NCI-H146 treated with DMSO at 0.1 percent for 48 hours (cell line): ENCODE results near the gene SULF2.
"Not testable (repeated sequence)": the region's sequence is repeated elsewhere in the genome, so short reads cannot be mapped to it uniquely, and the experiment has no call there.

Experiments used
- DNase-seq: peaks from one replicate; lab custom pipeline; 2025; ENCODE audit not compliant: unreplicated experiment; lab: John Stamatoyannopoulos, UW

The SULF2 gene

DNA sequence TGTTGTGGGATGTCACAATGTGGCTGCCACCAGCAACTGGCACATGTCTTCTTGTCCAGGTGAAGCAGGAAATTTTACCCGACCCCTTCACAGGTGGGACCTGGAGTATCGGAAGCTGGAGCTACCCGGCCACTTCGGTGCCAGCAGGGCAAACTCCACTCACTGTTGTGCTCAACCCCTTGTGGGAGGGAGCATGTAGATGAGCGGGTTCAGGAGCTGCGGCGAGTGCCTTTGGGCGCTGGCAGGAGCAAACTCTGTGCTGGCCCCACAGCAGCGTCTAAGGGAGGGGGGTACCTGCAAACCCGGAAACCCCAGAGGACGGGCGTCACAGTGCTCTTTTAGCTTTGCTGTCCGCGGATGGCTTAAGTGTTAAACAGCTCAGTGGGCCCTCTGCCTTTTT is 20.7 kb upstream of the SULF2 start:
- DNase-seq = no peak

DNA sequence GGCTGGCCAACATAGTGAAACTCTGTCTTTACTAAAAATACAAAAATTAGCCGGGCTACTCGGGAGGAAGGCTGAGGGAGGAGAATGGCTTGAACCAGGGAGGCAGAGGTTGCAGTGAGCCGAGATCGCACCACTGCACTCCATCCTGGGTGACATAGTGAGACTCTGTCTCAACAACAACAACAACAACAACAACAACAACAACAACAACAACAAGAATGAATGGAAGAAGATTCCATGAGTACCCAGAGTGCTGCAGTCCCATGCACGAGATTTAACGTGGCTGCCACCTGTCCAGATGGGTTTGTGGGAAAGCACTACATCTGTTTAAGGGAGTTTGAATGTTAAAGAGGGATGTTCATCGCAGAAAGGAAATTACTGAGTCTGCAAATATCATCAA is 19.7 kb upstream of the SULF2 start:
- not testable (repeated sequence) for DNase-seq

DNA sequence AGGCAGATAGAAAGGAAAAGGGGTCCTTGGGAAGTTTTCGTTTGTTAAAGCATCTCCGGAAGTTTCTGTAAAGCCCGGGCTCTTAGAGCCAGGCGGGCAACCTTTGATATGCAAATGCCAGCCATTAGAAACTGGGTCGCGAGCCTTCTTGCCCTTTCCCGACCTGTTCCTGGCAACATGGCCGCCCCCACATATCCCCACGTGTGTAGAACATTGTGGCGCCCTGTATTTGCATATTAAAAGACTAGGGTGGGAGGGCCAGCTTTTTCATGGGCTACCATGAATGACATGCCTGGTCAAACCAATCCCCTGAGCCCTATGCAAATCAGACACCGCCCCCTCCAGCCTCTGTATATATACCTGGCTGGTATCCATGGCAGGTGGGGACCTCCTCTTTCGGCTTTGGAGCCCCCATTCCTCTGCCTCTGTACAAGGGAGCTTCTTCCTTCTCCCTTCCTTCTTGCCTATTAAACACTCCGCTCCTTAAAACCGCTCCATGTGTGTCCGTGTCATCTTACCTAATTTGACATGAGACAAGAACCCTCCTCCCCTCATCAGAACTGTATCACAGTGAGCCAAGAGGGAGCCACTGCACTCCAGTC is 19.0 kb upstream of the SULF2 start:
- DNase-seq = not testable (repeated sequence)

DNA sequence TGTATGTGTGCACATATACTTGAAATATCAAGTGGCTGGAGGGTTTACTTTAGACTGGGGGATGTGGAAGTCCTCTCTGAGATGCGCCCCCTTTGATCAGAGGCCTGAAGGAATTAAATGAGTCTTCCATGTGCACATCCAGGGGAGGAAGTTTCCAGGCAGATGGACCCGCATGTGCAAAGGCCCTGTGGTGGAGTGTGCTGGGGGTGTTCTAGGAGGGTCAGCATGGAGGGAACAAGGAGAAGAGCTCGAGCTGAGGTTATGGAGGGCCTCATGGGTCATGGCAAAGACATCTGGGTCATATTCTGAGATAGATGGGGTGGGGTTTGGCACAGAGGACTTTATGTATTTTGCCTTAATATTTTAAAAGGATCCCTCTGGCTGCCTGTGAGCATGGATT is 17.7 kb upstream of the SULF2 start:
- DNase-seq = no peak

GRCh38 chr20:47802226-47802920 is 17.1 kb upstream of the SULF2 start:
- DNase-seq = no peak

DNA sequence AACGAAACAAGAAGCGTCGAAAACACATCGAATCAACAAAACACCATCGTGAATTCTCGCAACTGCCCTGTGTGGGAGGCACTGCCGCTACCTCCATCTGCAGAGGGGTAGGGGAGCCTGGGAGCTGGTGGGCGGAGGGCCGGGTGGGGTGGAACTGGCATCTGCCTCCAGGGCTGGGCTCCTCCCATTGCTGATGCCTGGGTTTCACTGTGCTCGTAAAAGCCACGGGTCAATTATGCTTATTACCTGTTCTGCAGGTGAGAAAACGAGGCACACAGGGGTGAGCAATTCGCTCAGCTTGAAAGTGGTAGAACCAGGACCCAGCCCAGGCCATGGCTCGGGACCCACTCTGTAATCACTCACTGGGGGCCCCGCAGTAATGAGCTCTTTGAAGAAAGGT is 16.5 kb upstream of the SULF2 start:
- DNase-seq = no peak

GRCh38 chr20:47801079-47801478 is 15.8 kb upstream of the SULF2 start:
- DNase-seq = no peak

- no peak for DNase-seq
These were observed 15.3 kb upstream of the SULF2 start for GRCh38 chr20:47800623-47801022.

- no peak for DNase-seq
These were observed 13.9 kb upstream of the SULF2 start for GRCh38 chr20:47799116-47799715.

DNA sequence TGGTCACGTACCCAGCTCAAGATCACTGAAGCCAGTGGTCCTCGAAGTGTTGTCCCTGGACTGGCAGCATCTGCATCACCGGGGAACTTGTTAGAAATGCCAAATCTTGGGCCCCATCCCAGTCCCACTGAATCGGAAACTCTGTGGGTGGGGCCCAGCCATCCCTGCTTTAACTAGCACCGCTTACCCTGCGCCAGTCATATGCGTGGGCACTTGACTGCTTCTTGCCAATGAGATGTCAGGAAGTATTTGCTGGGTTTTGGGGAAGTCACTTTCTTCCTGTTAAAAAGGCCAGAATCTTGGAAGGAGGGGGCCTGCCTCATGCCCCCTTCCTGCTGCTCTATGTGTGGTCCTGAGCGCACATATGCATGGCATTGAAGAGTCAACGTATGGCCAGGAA is 11.7 kb upstream of the SULF2 start:
- DNase-seq = no peak

- no peak for DNase-seq
These were observed 10.1 kb upstream of the SULF2 start for GRCh38 chr20:47795214-47795907.

- DNase-seq = not testable (repeated sequence)
These were observed 9.0 kb upstream of the SULF2 start for GRCh38 chr20:47794264-47794663.

DNA sequence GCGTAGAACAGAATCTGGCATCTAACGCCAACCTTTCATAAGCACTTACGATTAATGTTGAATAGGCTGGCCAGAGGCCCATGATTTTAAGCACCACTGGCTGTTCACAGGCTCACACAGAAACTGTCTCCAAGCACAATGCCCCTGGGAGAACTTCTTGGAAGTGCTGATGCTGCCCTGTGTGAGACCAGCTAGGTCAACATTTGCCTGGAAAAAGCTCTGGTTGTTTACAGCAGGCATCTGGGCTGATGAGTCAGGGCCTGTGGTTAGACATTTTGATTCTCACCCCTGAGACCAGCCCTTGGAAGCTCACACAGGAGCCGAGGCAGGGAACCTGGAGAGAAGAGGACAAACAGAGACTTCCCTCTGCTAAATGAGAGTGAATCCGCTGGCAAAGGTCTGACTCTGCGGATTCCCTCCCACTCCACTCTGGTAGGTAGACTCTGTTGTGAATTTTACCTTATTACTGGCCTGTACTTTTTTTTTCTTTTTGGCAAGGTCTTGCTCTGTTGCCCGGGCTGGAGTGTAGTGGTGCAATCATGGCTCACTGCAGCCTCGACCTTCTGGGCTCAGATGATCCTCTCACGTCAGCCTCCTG is 6.8 kb upstream of the SULF2 start:
- DNase-seq = no peak

DNA sequence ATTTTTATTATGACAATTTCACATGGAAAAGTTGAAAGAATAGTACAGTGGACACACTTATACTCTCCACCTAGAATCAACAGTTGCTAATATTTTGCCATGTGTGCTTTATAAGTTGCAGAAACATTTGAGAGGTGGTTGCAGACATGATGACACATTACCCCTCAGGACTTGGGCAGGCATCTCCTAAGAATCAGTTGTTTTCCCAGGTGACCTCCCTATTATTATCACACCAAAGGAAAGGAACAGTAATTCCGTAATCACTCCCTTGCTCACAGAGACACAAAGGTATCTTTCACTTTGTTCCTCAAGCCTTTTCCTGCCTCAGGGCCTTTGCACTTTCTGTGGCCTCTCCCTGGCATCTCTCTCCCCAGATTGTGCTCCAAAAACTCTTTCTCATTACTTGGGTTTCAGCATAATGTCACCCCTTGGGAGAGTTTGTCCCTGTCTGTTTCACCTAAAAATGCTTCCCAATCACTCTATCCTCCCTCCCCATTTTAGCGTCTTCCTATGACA is 5.9 kb upstream of the SULF2 start:
- no peak for DNase-seq

GRCh38 chr20:47790580-47790965 is 5.3 kb upstream of the SULF2 start:
- DNase-seq = no peak

- no peak for DNase-seq
These were observed 4.7 kb upstream of the SULF2 start for GRCh38 chr20:47789764-47790579.

DNA sequence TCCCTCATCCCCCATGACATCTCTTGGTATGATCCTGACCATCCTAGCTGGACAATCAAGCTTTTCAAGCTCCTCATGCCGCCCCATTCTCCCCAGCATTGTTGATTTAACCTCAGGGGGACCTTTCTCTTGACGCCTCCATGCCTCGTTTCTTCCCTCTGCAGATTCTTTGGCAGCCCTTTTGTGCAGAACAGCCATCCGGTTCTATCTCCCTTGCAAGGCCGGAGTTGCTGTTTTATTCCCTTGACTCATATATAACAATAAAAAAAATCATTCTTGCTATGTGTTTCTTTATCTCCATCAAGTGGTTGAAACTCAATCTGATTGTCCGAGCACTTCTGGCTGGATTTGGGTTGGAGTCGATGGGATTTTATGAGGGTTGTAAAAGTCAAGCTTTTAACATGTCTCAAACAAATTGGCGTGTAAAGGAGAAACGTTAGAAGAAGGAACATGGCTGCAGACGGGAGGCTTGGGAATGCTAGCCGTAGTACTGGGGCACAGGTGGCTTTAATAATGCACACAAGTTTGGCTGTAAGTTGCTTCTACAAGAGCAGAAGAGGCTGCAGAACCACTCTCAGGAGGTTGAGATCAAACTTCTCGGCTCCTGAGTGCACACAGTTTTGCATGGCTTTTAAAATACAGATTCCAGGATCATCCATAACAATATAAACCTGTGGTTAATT is 3.9 kb upstream of the SULF2 start:
- DNase-seq = no peak

DNA sequence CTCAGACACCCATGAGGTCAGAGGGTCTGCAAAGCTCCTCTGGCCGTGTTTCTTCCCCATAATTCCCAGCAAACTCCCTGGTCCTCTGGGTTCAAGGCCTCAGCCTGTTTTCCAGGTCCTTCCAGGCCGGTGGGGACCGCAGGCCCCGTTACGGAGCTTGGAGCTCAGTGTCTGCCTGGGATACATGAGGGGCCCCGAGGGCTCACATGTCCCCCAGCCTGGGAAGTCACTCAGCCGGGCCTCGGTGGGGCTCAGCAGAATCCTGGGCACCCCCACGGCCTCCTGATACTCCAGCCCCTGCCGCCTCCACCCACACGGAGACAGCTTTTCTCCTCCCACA is 3.4 kb upstream of the SULF2 start:
- DNase-seq = no peak

DNA sequence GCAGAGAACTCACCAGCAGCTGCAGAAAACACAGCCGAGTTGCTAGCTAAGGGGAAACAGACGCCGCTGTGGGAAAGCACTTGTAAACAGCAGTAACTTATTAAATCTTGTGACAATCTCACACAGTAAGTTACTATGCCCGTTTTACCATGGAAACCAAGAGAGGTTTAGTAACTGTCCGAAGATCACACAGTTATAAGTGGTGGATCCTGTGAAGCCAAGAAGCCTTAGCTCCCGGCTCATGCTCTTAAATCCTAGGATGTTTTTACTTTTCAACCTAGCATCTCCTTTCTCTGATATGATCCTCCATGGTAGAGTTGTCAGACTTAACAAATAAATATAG is 1.5 kb upstream of the SULF2 start:
- DNase-seq = no peak
